Measurements from ENCODE around the gene ISM1.

The ISM1 gene

GRCh38 chr20:13220904-13221297 is at the start of gene ISM1:
Gene ISM1, plus strand, starts transcription at chr20:13221274. Its CDS starts 503 bp downstream, at chr20:13221777.
- no peak for DNase-seq

- DNase-seq = no peak
These were observed 47.9 kb upstream of the ISM1 start for GRCh38 chr20:13173201-13173600.

GRCh38 chr20:13174402-13174801 is 46.7 kb upstream of the ISM1 start:
- DNase-seq = no peak

GRCh38 chr20:13180986-13181889 is 39.8 kb upstream of the ISM1 start:
- DNase-seq = no peak

GRCh38 chr20:13183005-13183404 is 38.1 kb upstream of the ISM1 start:
- DNase-seq = no peak

GRCh38 chr20:13186043-13186774 is 34.9 kb upstream of the ISM1 start:
- no peak for DNase-seq

GRCh38 chr20:13187899-13188298 is 33.2 kb upstream of the ISM1 start:
- DNase-seq = no peak

GRCh38 chr20:13199279-13199678 is 21.8 kb upstream of the ISM1 start:
- no peak for DNase-seq

- DNase-seq = no peak
These were observed 20.1 kb upstream of the ISM1 start for GRCh38 chr20:13200767-13201500.

GRCh38 chr20:13202565-13202964 is 18.5 kb upstream of the ISM1 start:
- no peak for DNase-seq

- no peak for DNase-seq
These were observed 15.6 kb upstream of the ISM1 start for GRCh38 chr20:13205425-13205824.

- no peak for DNase-seq
These were observed 15.1 kb upstream of the ISM1 start for GRCh38 chr20:13205848-13206434.

- no peak for DNase-seq
These were observed 14.1 kb upstream of the ISM1 start for GRCh38 chr20:13207016-13207415.

GRCh38 chr20:13211956-13212618 is 9.0 kb upstream of the ISM1 start:
- DNase-seq = no peak

- DNase-seq = no peak
These were observed 8.3 kb upstream of the ISM1 start for GRCh38 chr20:13212750-13213149.

GRCh38 chr20:13213335-13213734 is 7.7 kb upstream of the ISM1 start:
- no peak for DNase-seq

- no peak for DNase-seq
These were observed 4.5 kb upstream of the ISM1 start for GRCh38 chr20:13216533-13216932.

- DNase-seq = no peak
These were observed 1.5 kb upstream of the ISM1 start for GRCh38 chr20:13219327-13220193.

- peak; percentile 47 for DNase-seq
These were observed 725 bp upstream of the ISM1 start for GRCh38 chr20:13220194-13220903.

GRCh38 chr20:13221313-13221672 is 219 bp downstream of the ISM1 start:
- DNase-seq = no peak
